CD4-positive, alpha-beta T cell treated with Interleukin-17A for 1 hour (primary cell): ENCODE data around the gene PPME1.
A peak's percentile ranks its signal among the peaks of the same experiment; 100 is the strongest.

Experiments
- DNase-seq: peaks from one replicate; pipeline ENCODE4 v3.0.0-alpha.2; 2020

The PPME1 gene

GRCh38 chr11:74233683-74234082 lies 62.6 kb downstream of the PPME1 start:
- DNase-seq: no peak

DNA sequence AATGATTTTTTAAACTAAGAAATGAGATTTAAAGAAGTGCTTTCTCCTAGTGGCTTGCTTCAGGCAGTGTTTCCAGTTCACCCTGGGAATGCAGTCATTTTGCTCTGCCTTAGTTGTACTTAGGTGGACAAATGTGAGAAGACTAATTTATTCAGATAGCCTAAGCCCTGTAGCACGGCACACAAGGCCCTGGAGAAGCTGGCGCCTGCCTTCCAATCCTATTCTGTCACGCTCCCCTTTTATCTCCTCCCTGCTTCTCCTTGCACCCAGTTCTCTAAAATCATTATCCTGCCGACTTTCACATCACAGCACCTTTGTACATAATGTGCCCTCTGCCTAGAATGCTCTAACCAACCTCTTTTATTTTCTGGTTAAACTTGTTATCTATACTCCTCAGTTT lies 64.0 kb downstream of the PPME1 start:
- DNase-seq: no peak

- DNase-seq: no peak
Measured at GRCh38 chr11:74237541-74237940, 66.5 kb downstream of the PPME1 start.

DNA sequence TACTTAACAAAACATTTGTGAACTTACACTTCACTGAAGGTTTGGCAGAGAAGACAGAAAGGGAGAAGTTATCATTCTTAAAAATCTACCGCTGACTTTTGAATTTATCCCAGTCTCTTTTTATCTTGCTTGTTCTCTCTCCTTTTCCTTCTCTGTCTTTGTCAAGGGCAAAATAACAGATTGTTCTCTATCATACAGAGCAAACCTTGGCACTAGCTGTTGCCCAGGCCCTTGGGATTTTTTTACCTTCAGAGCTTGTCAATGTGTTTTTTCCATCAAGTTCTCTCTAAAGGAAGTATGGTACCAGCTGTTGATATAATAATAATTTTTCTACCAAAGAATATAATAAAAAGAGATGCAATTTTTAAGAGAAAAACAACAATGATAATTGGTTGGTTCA lies 67.2 kb downstream of the PPME1 start:
- DNase-seq: no peak

GRCh38 chr11:74248469-74248868 lies 77.4 kb downstream of the PPME1 start:
- DNase-seq: no peak

- DNase-seq: no peak
Measured at GRCh38 chr11:74249496-74249895, 78.4 kb downstream of the PPME1 start.

- no peak for DNase-seq
Measured at GRCh38 chr11:74253361-74253760, 82.3 kb downstream of the PPME1 start.

GRCh38 chr11:74255741-74256375 lies 84.8 kb downstream of the PPME1 start:
- peak; percentile 61 for DNase-seq

DNA sequence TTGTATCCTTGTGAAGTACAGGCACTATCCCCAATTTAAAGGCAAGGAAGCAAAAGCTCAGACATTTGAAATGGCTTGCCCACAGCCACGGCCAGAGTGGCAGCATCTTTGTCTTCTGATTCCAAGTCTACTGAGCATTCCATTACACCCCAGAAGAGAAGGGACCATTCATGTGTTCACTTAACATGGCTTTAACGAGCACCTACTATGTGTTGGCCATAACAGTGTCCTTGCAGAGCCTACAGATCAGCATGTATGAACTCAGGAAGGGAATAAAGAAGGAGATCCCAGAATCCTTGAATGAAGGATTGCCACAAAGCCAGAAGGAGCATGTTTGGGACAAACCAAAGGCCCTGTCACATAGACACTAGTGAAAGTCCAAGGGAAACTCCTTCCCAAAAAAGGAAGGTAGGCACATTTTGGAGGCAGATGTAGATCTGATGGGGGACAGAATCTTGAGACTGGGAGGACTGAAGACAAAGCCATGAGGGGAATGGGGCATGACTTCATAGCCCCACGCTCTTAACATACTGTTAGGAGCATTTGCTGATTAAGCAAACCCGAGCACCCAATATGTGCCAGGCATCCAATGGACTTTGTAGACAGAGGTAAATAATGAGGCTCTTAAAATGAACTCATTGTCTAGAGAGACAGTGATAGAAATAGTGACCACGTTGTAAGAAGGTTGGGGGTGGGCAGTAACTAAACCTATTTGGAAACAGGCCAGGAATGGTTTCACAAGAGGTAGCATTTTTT lies 85.5 kb downstream of the PPME1 start:
- DNase-seq: no peak

DNA sequence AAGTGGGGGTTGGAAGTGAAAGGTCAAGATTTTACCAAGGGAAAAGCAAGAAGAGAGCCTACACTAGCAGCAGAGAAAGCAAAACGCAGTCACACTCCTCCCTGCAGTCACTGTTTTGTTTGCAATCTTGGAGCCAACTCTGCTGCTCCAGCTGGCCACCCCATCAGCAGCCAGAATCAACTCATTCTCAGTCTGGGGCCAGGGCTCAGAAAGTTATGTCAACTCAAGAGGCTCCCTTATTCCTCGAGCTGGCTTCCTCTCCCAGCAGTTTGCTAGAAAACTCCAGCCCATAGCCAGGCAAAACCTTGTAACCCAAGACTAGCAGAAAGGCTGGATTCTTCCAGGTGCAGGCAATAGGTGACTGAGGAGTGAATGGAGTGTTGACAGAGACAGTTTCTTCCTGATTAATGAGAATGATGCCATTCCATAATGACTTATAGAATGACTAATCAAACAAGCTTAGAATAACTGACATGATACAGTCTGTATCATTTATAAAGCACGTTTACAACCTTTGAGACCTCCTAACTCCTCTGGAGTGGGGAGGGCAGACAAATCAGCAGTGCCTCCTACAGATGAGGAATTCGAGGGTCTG lies 87.0 kb downstream of the PPME1 start:
- no peak for DNase-seq

- no peak for DNase-seq
Measured at GRCh38 chr11:74262725-74263124, 91.6 kb downstream of the PPME1 start.

- no peak for DNase-seq
Measured at GRCh38 chr11:74265256-74265655, 94.2 kb downstream of the PPME1 start.

GRCh38 chr11:74267014-74267413 lies 95.9 kb downstream of the PPME1 start:
- no peak for DNase-seq

- DNase-seq: no peak
Measured at GRCh38 chr11:74268456-74268855, 97.4 kb downstream of the PPME1 start.

DNA sequence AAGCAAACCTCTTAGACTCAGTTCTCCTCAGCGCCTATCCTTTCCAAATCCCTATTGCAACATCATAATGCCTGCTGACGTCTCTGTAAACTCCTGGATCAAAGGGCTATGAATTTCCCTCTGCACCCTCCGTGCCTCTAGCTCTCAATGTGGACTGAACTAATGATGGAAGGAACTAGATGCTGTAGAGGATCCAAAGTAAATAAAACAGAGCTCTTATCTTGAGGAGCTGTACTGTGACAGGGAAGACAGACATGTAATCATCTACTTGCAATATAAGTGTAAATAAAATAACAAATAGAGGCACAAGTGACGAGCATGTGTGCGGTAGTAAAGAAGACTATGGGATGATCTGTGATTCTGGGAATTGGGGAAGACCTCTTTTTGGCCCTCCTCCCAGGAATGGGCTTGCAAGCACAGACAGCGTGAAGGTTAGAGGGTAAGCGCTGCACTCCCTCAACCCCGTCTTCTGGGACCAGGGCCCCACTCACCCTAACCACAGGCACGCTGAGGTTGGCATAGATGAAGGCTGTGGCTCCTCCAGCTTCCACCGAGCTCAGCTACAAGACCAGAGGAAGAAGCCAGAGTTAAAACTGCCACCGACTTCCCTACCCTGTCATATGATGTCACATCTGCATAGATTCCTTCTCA lies 98.2 kb downstream of the PPME1 start:
- DNase-seq: no peak

- DNase-seq: no peak
Measured at GRCh38 chr11:74272276-74272675, 101.2 kb downstream of the PPME1 start.

DNA sequence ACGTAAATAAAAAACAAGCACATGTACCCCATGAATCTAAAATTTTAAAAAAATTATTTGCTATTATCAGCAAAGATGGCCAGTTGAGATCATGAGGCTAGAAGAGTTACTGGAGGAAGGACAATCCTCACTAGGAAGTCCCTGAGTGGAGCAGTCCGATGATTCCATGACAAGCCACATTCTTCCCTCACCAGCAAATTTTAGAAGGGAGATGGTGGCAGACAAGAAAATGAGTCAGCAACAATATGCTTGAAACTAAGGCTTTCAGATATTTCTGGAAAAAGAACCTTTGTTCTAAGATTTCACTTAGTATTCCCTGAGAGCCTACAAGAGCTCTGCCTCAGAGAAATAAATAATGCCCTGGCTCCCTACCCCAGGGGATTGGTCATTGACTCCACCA lies 105.5 kb downstream of the PPME1 start:
- no peak for DNase-seq

- DNase-seq: no peak
Measured at GRCh38 chr11:74278103-74278502, 107.0 kb downstream of the PPME1 start.

- DNase-seq: no peak
Measured at GRCh38 chr11:74278721-74279161, 107.7 kb downstream of the PPME1 start.

DNA sequence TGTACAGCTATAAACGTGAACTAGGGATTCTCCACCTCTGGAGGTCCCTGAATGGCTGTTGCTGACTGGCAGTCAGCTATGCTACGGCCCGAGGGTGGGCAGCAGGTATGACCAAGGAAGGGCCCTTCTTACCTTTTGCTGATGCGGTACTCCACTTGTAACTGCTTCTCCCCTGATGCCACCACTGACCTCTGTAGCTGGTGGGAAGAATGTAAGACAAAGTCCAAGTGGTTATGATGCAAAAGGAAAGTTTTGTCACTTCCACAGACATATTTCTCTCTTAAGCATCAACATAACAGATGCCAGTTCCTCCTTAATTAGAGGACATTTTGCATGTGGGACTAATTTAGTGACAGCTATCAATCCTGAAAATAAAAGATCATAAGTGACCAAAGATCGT lies 108.2 kb downstream of the PPME1 start:
- no peak for DNase-seq

DNA sequence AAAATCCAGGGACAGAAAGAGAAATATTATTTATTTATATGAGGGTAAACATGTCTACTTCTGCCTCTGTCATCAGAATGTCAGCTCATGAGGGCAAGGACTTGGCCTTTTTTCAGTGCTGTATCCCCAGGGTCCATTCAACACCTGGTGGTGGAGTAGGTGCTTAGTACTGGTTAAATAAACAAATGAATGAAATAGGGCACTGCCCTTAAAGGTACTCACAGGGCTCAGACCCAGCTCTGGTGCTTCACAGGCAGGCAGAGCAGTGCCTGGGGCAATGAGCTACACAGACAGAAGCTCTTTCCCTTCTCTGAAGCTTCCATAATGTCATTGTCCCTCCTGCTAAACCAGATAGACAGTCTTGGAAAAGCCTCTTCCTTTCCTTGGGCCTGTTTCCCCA lies 109.4 kb downstream of the PPME1 start:
- DNase-seq: no peak

GRCh38 chr11:74282421-74282820 lies 111.3 kb downstream of the PPME1 start:
- DNase-seq: no peak

DNA sequence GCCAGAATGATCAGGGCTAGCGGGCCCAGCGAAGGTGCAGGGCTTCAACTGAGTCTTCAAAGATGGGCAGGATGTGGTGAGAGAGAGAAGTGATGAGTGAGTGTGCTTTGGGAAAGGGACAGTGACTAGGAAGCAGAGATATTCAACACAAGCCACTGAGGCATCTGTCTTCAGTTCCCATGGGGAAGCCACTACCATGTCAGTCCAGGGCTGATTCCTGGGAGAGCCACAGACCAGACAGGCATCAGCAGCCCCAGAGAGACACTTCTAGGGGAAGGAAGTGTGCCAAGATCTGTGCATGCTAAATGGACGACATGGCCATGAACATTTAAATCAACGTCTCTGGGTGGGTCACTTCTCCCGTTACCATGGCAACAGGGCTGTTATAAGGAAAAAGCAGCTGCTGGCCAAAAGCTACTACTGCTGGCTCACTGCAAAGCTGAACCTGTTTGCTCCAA lies 111.9 kb downstream of the PPME1 start:
- DNase-seq: no peak
